ENCODE data around the gene ELMO1. TPM values are rescaled to one million over a fixed set of nuclear protein-coding genes. Genes with fewer than 3 reads are reported as not detected.

Gene ELMO1
- total RNA-seq, 4 donors from 2014 or later, result 24.6 to 120 (median 71.9) TPM

- no peaks in the 10 kb centered on the region for H3K27me3 ChIP-seq
- intact Hi-C loops (cut with DNase I; ENCODE audit: low total_unique reads), result no loop called here
These were observed 50.3 kb downstream of the ELMO1 start for GRCh38 chr7:37398403-37398802.

GRCh38 chr7:37395618-37396259 is 52.9 kb downstream of the ELMO1 start:
- in situ Hi-C loops (cut with MboI; ENCODE audit: low pct_ligation_motif_present in 1 of 4, low pct_unique_long_range_greater_than_20kb in 1 of 4, low sequenced_read_pairs in 3 of 4) (no loop called here), intact Hi-C loops (cut with DNase I; ENCODE audit: low total_unique reads) (no loop called here)
- H3K9me3 ChIP-seq, result no peaks in the 10 kb centered on the region
- WGBS, 2 donors (ENCODE audit: low coverage in 1 of 2), result 70 to 79% methylated on average over 1 of the region's 1 CpG
- peaks cover 0 to 12% (median 0%) of the 10 kb centered on the region in 4 donors for H3K4me1 ChIP-seq
- TF ChIP-seq POLR2AphosphoS5 (IDR thresholded peaks at IDR 0.05), result no peak
- TF ChIP-seq CTCF (IDR thresholded peaks at IDR 0.05), result no peak
- no peak for TF ChIP-seq EP300 (IDR thresholded peaks at IDR 0.05; ENCODE audit: low read depth)
- no peak for TF ChIP-seq POLR2A (IDR thresholded peaks at IDR 0.05)
- H3K27ac ChIP-seq, result no peak overlapping the region
- H3K4me3 ChIP-seq, result no peak overlapping the region
- no peaks in the 10 kb centered on the region for H3K36me3 ChIP-seq
- no peaks in the 10 kb centered on the region for H3K27me3 ChIP-seq
- no peak for DNase-seq

More at GRCh38 chr7:37398403-37398802, 50.3 kb downstream of the ELMO1 start:
- no peaks in the 10 kb centered on the region for H3K4me1 ChIP-seq
- WGBS, 2 donors (ENCODE audit: low coverage in 1 of 2), result 77 to 79% methylated on average over 2 to 6 of the region's 6 CpGs
- no peak for TF ChIP-seq CTCF (IDR thresholded peaks at IDR 0.05)
- H3K9me3 ChIP-seq, result no peaks in the 10 kb centered on the region
- in situ Hi-C loops (cut with MboI; ENCODE audit: low pct_ligation_motif_present in 1 of 4, low pct_unique_long_range_greater_than_20kb in 1 of 4, low sequenced_read_pairs in 3 of 4), result no loop called here
- no peaks in the 10 kb centered on the region for H3K36me3 ChIP-seq
- no peak for DNase-seq
- no peak overlapping the region for H3K4me3 ChIP-seq
- no peak overlapping the region for H3K27ac ChIP-seq

- H3K4me3 ChIP-seq, result no peak overlapping the region
- no peaks in the 10 kb centered on the region for H3K9me3 ChIP-seq
- no peak for DNase-seq
- peaks cover 0 to 12% (median 0%) of the 10 kb centered on the region in 4 donors for H3K4me1 ChIP-seq
- TF ChIP-seq POLR2AphosphoS5 (IDR thresholded peaks at IDR 0.05) (no peak), EP300 (IDR thresholded peaks at IDR 0.05; ENCODE audit: low read depth) (no peak), POLR2A (IDR thresholded peaks at IDR 0.05) (no peak), CTCF (IDR thresholded peaks at IDR 0.05) (no peak)
- no peaks in the 10 kb centered on the region for H3K36me3 ChIP-seq
- whole genome bisulfite sequencing, 2 donors (ENCODE audit: low coverage in 1 of 2), result 67 to 76% methylated on average over 2 of the region's 2 CpGs
- intact Hi-C loops (cut with DNase I; ENCODE audit: low total_unique reads) (no loop called here), in situ Hi-C loops (cut with MboI; ENCODE audit: low pct_ligation_motif_present in 1 of 4, low pct_unique_long_range_greater_than_20kb in 1 of 4, low sequenced_read_pairs in 3 of 4) (no loop called here)
- no peak overlapping the region for H3K27ac ChIP-seq
- H3K27me3 ChIP-seq, result no peaks in the 10 kb centered on the region
These were observed 54.5 kb downstream of the ELMO1 start for GRCh38 chr7:37394158-37394557.

GRCh38 chr7:37393476-37393875 is 55.2 kb downstream of the ELMO1 start:
- intact Hi-C loops (cut with DNase I; ENCODE audit: low total_unique reads), result no loop called here
- no peaks in the 10 kb centered on the region for H3K36me3 ChIP-seq
- no peaks in the 10 kb centered on the region for H3K9me3 ChIP-seq
- H3K27me3 ChIP-seq, result no peaks in the 10 kb centered on the region
- peaks cover 0 to 12% (median 0%) of the 10 kb centered on the region in 4 donors for H3K4me1 ChIP-seq
- in situ Hi-C loops (cut with MboI; ENCODE audit: low pct_ligation_motif_present in 1 of 4, low pct_unique_long_range_greater_than_20kb in 1 of 4, low sequenced_read_pairs in 3 of 4), result no loop called here
- no peak overlapping the region for H3K4me3 ChIP-seq
- no peak overlapping the region for H3K27ac ChIP-seq
- 96% methylated on average over 1 of the region's 1 CpG; no CpG with 5 or more reads in 1 of the 2 donors for WGBS, 2 donors (ENCODE audit: low coverage in 1 of 2)
- TF ChIP-seq POLR2AphosphoS5 (IDR thresholded peaks at IDR 0.05), result no peak
- TF ChIP-seq CTCF (IDR thresholded peaks at IDR 0.05), result no peak
- no peak for TF ChIP-seq POLR2A (IDR thresholded peaks at IDR 0.05)
- no peak for TF ChIP-seq EP300 (IDR thresholded peaks at IDR 0.05; ENCODE audit: low read depth)
- no peak for DNase-seq

Measured in transverse colon (tissue), 4 donors.